ENCODE measurements around the gene NDUFS8. TPM values are rescaled to one million over a fixed set of nuclear protein-coding genes. Genes with fewer than 3 reads are reported as not detected.
A peak's percentile ranks its signal among the peaks of the same experiment; 100 is the strongest.
"Not testable (repeated sequence)": the region's sequence is repeated elsewhere in the genome, so short reads cannot be mapped to it uniquely, and the experiment has no call there.

The NDUFS8 gene
- total RNA-seq (100 to 1,000 TPM in 2 of 5 donors, 10 to 100 TPM in 3; 76.9 to 102 (median 91.1) TPM), total RNA-seq (18.3 to 69.4 (median 39.8) reads per million in 29 experiments)
- total RNA-seq (2013) = 58.6 TPM

- Histone ChIP-seq H3K27ac (ENCODE audit: low read length) (peak within 1 kb of the TSS; percentile 76), H3K4me1 (ENCODE audit: control insufficient read depth in 1 of 2, extremely low read depth in 1 of 2, insufficient read depth in 2 of 2, low read length in 2 of 2) (peaks cover 4 to 36% of the 10 kb centered on the region in 2 experiments), H3K4me3 (ENCODE audit: control insufficient read depth in 1 of 2, extremely low read depth in 1 of 2, low read length in 1 of 2) (peak within 1 kb of the TSS; percentile 62 to 84), H3K27me3 (replicated peaks in 1 of 2; ENCODE audit: control insufficient read depth in 2 of 2, extremely low read depth in 1 of 2, insufficient read depth in 2 of 2, low read length in 1 of 2) (no peaks in the 10 kb centered on the region), H3K9me3 (no peaks in the 10 kb centered on the region), H3K36me3 (ENCODE audit: control insufficient read depth in 2 of 2, extremely low read depth in 1 of 2, insufficient read depth in 1 of 2, low read length in 1 of 2) (peaks cover 8 to 24% of the 10 kb centered on the region in 2 donors)
- ATAC-seq (replicated peaks in 1 of 4) (peak; percentile 94 to 96 (median 95)), DNase-seq (peak; percentile 88 to 98 (median 95))
- no peaks in the 10 kb centered on the region for H3K9me3 Mint-ChIP-seq
- H3K27me3 Mint-ChIP-seq = no peaks in the 10 kb centered on the region
- H3K27ac Mint-ChIP-seq = peak within 1 kb of the TSS; percentile 89 to 94
- WGBS (ENCODE audit: insufficient coverage) = under 1% methylated on average over 28 of the region's 56 CpGs
- ChIA-PET CTCF (no interaction called here), POLR2A (no interaction called here)
- peaks cover 3% of the 10 kb centered on the region for H3K36me3 Mint-ChIP-seq
- peaks cover 19 to 30% (median 29%) of the 10 kb centered on the region in 3 donors for H3K4me1 Mint-ChIP-seq
- H3K4me3 Mint-ChIP-seq = peak within 1 kb of the TSS; percentile 91 to 96 (median 95)
Observed at GRCh38 chr11:68030318-68031143, at the start of gene NDUFS8. NDUFS8 (plus strand) TSS chr11:68030681; CDS start chr11:68032152, 1,471 bp downstream.

- peaks cover 18 to 20% of the 10 kb centered on the region in 2 donors for H3K27me3 Mint-ChIP-seq
- H3K27ac ChIP-seq (ENCODE audit: low read length); H3K4me3 Mint-ChIP-seq; H3K4me1 Mint-ChIP-seq; H3K9me3 ChIP-seq; CTCF ChIA-PET; ATAC-seq (replicated peaks in 1 of 4); H3K36me3 Mint-ChIP-seq; H3K4me3 ChIP-seq (ENCODE audit: control insufficient read depth in 1 of 2, extremely low read depth in 1 of 2, low read length in 1 of 2); H3K27ac Mint-ChIP-seq; H3K9me3 Mint-ChIP-seq; H3K4me1 ChIP-seq (ENCODE audit: control insufficient read depth in 1 of 2, extremely low read depth in 1 of 2, insufficient read depth in 2 of 2, low read length in 2 of 2); DNase-seq; H3K27me3 ChIP-seq (replicated peaks in 1 of 2; ENCODE audit: control insufficient read depth in 2 of 2, extremely low read depth in 1 of 2, insufficient read depth in 2 of 2, low read length in 1 of 2); H3K36me3 ChIP-seq (ENCODE audit: control insufficient read depth in 2 of 2, extremely low read depth in 1 of 2, insufficient read depth in 1 of 2, low read length in 1 of 2); POLR2A ChIA-PET: not testable (repeated sequence)
- 92% methylated on average over 8 of the region's 10 CpGs for WGBS (ENCODE audit: insufficient coverage)
Observed at GRCh38 chr11:67981226-67981625, 49.3 kb upstream of the NDUFS8 start.

- DNase-seq; H3K36me3 Mint-ChIP-seq; H3K4me3 Mint-ChIP-seq; CTCF ChIA-PET; POLR2A ChIA-PET; H3K9me3 Mint-ChIP-seq; H3K27ac Mint-ChIP-seq; H3K27ac ChIP-seq (ENCODE audit: low read length); H3K4me3 ChIP-seq (ENCODE audit: control insufficient read depth in 1 of 2, extremely low read depth in 1 of 2, low read length in 1 of 2); ATAC-seq (replicated peaks in 1 of 4); H3K4me1 Mint-ChIP-seq; H3K36me3 ChIP-seq (ENCODE audit: control insufficient read depth in 2 of 2, extremely low read depth in 1 of 2, insufficient read depth in 1 of 2, low read length in 1 of 2); H3K4me1 ChIP-seq (ENCODE audit: control insufficient read depth in 1 of 2, extremely low read depth in 1 of 2, insufficient read depth in 2 of 2, low read length in 2 of 2); H3K27me3 ChIP-seq (replicated peaks in 1 of 2; ENCODE audit: control insufficient read depth in 2 of 2, extremely low read depth in 1 of 2, insufficient read depth in 2 of 2, low read length in 1 of 2); H3K9me3 ChIP-seq: not testable (repeated sequence)
- H3K27me3 Mint-ChIP-seq = peaks cover 14% of the 10 kb centered on the region in 2 donors
- WGBS (ENCODE audit: insufficient coverage) = no CpG with 5 or more reads among the region's 17 CpGs
Observed at GRCh38 chr11:67982255-67982857, 48.1 kb upstream of the NDUFS8 start.

- H3K27ac ChIP-seq (ENCODE audit: low read length) = no peak overlapping the region
- WGBS (ENCODE audit: insufficient coverage) = 86% methylated on average over 14 of the region's 29 CpGs
- ChIA-PET CTCF (no interaction called here), POLR2A (no interaction called here)
- H3K9me3 ChIP-seq = no peaks in the 10 kb centered on the region
- no peaks in the 10 kb centered on the region for H3K27me3 ChIP-seq (replicated peaks in 1 of 2; ENCODE audit: control insufficient read depth in 2 of 2, extremely low read depth in 1 of 2, insufficient read depth in 2 of 2, low read length in 1 of 2)
- H3K36me3 Mint-ChIP-seq = no peaks in the 10 kb centered on the region
- no peak overlapping the region for H3K4me3 ChIP-seq (ENCODE audit: control insufficient read depth in 1 of 2, extremely low read depth in 1 of 2, low read length in 1 of 2)
- H3K27me3 Mint-ChIP-seq = peaks cover 7% of the 10 kb centered on the region in 2 donors
- H3K4me1 ChIP-seq (ENCODE audit: control insufficient read depth in 1 of 2, extremely low read depth in 1 of 2, insufficient read depth in 2 of 2, low read length in 2 of 2) = no peaks in the 10 kb centered on the region
- H3K9me3 Mint-ChIP-seq = no peaks in the 10 kb centered on the region
- DNase-seq (no peak), ATAC-seq (replicated peaks in 1 of 4) (no peak)
- no peak overlapping the region for H3K4me3 Mint-ChIP-seq
- H3K4me1 Mint-ChIP-seq = no peaks in the 10 kb centered on the region
- no peak overlapping the region for H3K27ac Mint-ChIP-seq
- H3K36me3 ChIP-seq (ENCODE audit: control insufficient read depth in 2 of 2, extremely low read depth in 1 of 2, insufficient read depth in 1 of 2, low read length in 1 of 2) = no peaks in the 10 kb centered on the region
Observed at GRCh38 chr11:67983951-67984350, 46.5 kb upstream of the NDUFS8 start.

GRCh38 chr11:67985302-67985701 lies 45.2 kb upstream of the NDUFS8 start:
- no CpG with 5 or more reads among the region's 6 CpGs for WGBS (ENCODE audit: insufficient coverage)
- H3K27ac ChIP-seq (ENCODE audit: low read length); H3K4me1 Mint-ChIP-seq; H3K27ac Mint-ChIP-seq; H3K36me3 ChIP-seq (ENCODE audit: control insufficient read depth in 2 of 2, extremely low read depth in 1 of 2, insufficient read depth in 1 of 2, low read length in 1 of 2); H3K4me3 Mint-ChIP-seq; H3K27me3 ChIP-seq (replicated peaks in 1 of 2; ENCODE audit: control insufficient read depth in 2 of 2, extremely low read depth in 1 of 2, insufficient read depth in 2 of 2, low read length in 1 of 2); POLR2A ChIA-PET; H3K27me3 Mint-ChIP-seq; CTCF ChIA-PET; H3K9me3 ChIP-seq; DNase-seq; H3K4me3 ChIP-seq (ENCODE audit: control insufficient read depth in 1 of 2, extremely low read depth in 1 of 2, low read length in 1 of 2); H3K4me1 ChIP-seq (ENCODE audit: control insufficient read depth in 1 of 2, extremely low read depth in 1 of 2, insufficient read depth in 2 of 2, low read length in 2 of 2); H3K36me3 Mint-ChIP-seq; ATAC-seq (replicated peaks in 1 of 4); H3K9me3 Mint-ChIP-seq: not testable (repeated sequence)

GRCh38 chr11:67990546-67991346 lies 39.7 kb upstream of the NDUFS8 start:
- H3K27me3 ChIP-seq (replicated peaks in 1 of 2; ENCODE audit: control insufficient read depth in 2 of 2, extremely low read depth in 1 of 2, insufficient read depth in 2 of 2, low read length in 1 of 2); H3K4me3 ChIP-seq (ENCODE audit: control insufficient read depth in 1 of 2, extremely low read depth in 1 of 2, low read length in 1 of 2); POLR2A ChIA-PET; H3K27ac Mint-ChIP-seq; H3K36me3 Mint-ChIP-seq; H3K4me1 Mint-ChIP-seq; H3K9me3 Mint-ChIP-seq; H3K4me3 Mint-ChIP-seq; H3K27me3 Mint-ChIP-seq; H3K27ac ChIP-seq (ENCODE audit: low read length); H3K9me3 ChIP-seq; CTCF ChIA-PET; H3K36me3 ChIP-seq (ENCODE audit: control insufficient read depth in 2 of 2, extremely low read depth in 1 of 2, insufficient read depth in 1 of 2, low read length in 1 of 2); DNase-seq: not testable (repeated sequence)
- H3K4me1 ChIP-seq (ENCODE audit: control insufficient read depth in 1 of 2, extremely low read depth in 1 of 2, insufficient read depth in 2 of 2, low read length in 2 of 2) = peaks cover 0 to 14% of the 10 kb centered on the region in 2 experiments
- 43% methylated on average over 28 of the region's 58 CpGs for WGBS (ENCODE audit: insufficient coverage)
- ATAC-seq (replicated peaks in 1 of 4) = peak in 1 of 4 experiments; percentile 34
